Upper lobe of right lung (tissue), 1 donor: ENCODE measurements around the gene PPP1R12A. TPM values are rescaled to one million over a fixed set of nuclear protein-coding genes. Genes with fewer than 3 reads are reported as not detected.
"Not testable (repeated sequence)": the region's sequence is repeated elsewhere in the genome, so short reads cannot be mapped to it uniquely, and the experiment has no call there.

Experiments
- ATAC-seq: fragments of 200-7000 bp; cut with Tn5 transposase; one replicate; pipeline ENCODE4 v1.9.1; 2020; ENCODE audit warnings: mild to moderate bottlenecking, moderate library complexity
- DNase-seq: peaks from one replicate; pipeline ENCODE4 v3.0.0-alpha.2; 2020
- H3K27ac ChIP-seq: fragments of 200-600 bp; one replicate; pipeline ENCODE4 v1.8.0; 2022
- H3K27me3 ChIP-seq: fragments of 200-600 bp; one replicate; pipeline ENCODE4 v1.8.0; 2022; ENCODE audit warnings: mild to moderate bottlenecking
- H3K36me3 ChIP-seq: fragments of 200-600 bp; one replicate; pipeline ENCODE4 v1.8.0; 2022
- H3K4me1 ChIP-seq: fragments of 200-600 bp; one replicate; pipeline ENCODE4 v1.8.0; 2022
- H3K4me3 ChIP-seq: fragments of 200-600 bp; one replicate; pipeline ENCODE4 v1.8.0; 2022; ENCODE audit warnings: mild to moderate bottlenecking
- H3K9me3 ChIP-seq: fragments of 200-600 bp; one replicate; pipeline ENCODE4 v1.8.0; 2022
- intact Hi-C: fragments of 100-400 bp; cut with DNase I; formaldehyde crosslinking; loops from one replicate; pipeline ENCODE4 v1.11.0; 2022
- total RNA-seq: library from RNA; stranded (reverse); fragmentation: NEBNext Ultra II Directional; extraction: Animal tissue kit (Norgen Biotek cat#: 25700); gene quantifications from one replicate; pipeline ENCODE4 v1.2.1, GENCODE V29; 2021
- TF ChIP-seq, protein P1 (sequence below): fragments of 200-600 bp; IDR thresholded peaks from one replicate; pipeline ENCODE4 v1.8.0; 2022; ENCODE audit warnings: antibody characterized with exemption
- donor health status: DM: no; HTN: yes; CAD: no; lungs with severe emphysema.

Gene PPP1R12A
- total RNA-seq, 1 donor from 2014 or later: 80.4 TPM

DNA sequence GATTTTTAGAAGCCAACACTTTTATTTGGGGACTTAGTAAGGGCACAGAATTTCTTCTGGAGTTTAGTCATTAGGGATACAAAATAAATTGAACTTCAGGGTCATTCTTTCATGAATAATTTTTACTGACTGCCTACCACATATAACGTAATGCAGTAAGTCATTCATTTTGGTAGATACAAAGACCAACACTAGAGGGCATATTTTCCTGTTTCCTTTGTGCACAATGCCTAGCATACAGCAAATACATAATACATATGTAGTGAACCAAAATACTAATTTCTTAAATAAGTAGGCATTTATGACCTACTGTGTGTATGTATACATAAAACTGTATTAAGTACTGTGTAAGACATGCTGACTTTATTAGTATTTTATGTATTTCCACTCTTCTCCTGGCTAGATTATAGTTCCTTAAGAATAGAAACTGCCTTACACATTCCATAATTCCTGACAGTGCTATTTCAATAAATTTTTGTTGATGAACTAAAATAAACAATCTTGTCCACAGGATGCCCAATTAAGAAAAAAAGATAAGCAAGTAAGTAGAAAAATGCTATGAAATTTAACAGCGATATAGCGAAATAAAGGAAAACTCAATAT is 47.9 kb downstream of the PPP1R12A start:
- TF ChIP-seq, protein P1, sequence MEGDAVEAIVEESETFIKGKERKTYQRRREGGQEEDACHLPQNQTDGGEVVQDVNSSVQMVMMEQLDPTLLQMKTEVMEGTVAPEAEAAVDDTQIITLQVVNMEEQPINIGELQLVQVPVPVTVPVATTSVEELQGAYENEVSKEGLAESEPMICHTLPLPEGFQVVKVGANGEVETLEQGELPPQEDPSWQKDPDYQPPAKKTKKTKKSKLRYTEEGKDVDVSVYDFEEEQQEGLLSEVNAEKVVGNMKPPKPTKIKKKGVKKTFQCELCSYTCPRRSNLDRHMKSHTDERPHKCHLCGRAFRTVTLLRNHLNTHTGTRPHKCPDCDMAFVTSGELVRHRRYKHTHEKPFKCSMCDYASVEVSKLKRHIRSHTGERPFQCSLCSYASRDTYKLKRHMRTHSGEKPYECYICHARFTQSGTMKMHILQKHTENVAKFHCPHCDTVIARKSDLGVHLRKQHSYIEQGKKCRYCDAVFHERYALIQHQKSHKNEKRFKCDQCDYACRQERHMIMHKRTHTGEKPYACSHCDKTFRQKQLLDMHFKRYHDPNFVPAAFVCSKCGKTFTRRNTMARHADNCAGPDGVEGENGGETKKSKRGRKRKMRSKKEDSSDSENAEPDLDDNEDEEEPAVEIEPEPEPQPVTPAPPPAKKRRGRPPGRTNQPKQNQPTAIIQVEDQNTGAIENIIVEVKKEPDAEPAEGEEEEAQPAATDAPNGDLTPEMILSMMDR: peak; percentile 58
- Histone ChIP-seq H3K4me3 (no peak overlapping the region), H3K9me3 (no peaks in the 10 kb centered on the region), H3K4me1 (peaks cover 40% of the 10 kb centered on the region), H3K36me3 (no peaks in the 10 kb centered on the region), H3K27me3 (no peaks in the 10 kb centered on the region), H3K27ac (no peak overlapping the region)
- intact Hi-C loops: no loop called here
- DNase-seq: no peak
- ATAC-seq: peak; percentile 83

DNA sequence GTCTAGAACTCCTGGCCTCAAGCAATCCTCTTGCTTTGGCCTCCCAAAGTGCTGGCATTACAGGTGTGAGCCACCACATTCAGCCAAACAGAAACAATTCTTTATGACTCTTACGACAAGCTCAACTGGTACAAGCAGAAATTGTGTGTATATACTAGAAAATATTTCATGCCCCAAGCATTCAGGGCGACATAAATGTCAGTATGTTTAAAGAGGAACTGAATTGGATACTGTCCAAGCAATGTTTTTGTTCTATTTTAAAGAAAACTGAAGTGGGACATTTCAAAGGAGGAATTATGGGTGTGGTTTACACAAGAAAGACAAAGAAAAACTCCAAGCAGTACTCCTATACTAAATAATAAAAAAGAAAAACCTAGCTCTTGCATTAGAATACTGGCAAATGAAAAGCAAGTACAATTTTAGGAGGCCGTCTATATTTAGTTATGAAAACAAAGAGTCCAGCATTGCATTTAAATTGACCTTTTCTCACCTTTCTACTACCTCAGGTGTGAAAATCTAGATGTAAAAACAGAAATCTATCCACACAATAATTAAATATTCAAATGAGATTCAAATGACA is 48.9 kb downstream of the PPP1R12A start:
- H3K4me1 ChIP-seq: peaks cover 40% of the 10 kb centered on the region
- intact Hi-C loops: no loop called here
- ATAC-seq: no peak

DNA sequence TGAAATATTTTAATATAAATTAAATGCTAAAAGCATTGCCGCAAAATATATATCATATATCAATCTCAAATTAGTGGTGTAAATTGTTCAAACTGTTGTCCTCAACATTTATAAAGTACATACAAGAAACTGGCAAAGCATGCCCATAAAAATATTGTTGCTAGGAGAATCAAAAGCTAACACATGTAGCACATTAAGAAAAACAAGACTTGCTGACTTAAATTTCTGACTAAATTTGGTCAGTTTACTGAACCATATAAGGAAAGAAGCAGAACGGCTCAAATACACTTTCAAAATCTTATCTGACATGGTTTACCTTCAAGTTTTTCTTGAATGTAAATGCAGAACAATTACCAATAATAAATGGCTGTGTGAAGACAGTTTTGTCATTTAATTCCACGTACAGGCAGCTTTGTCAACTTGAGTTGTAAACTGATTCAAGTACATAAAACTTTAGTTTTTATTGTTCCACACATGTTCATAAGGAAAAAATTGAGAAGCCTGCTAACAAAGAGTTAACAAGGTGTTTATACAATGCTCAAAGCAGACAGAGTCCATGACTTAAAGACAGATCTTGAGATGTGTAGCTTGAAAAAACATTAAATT is 50.4 kb downstream of the PPP1R12A start:
- Histone ChIP-seq H3K27me3 (no peaks in the 10 kb centered on the region), H3K36me3 (no peaks in the 10 kb centered on the region), H3K4me1 (peaks cover 38% of the 10 kb centered on the region), H3K9me3 (no peaks in the 10 kb centered on the region), H3K4me3 (no peak overlapping the region), H3K27ac (no peak overlapping the region)
- TF ChIP-seq, protein P1: no peak
- no peak for ATAC-seq
- DNase-seq: no peak
- intact Hi-C loops: no loop called here

More for the DNA sequence above, 48.9 kb downstream of the PPP1R12A start:
- H3K9me3 ChIP-seq: no peaks in the 10 kb centered on the region
- no peak for DNase-seq
- H3K36me3 ChIP-seq: no peaks in the 10 kb centered on the region
- H3K4me3 ChIP-seq: no peak overlapping the region
- no peaks in the 10 kb centered on the region for H3K27me3 ChIP-seq
- H3K27ac ChIP-seq: no peak overlapping the region
- TF ChIP-seq, protein P1: no peak

GRCh38 chr12:79883216-79883615 is 51.7 kb downstream of the PPP1R12A start:
- DNase-seq: no peak
- H3K27me3 ChIP-seq: no peaks in the 10 kb centered on the region
- no peak overlapping the region for H3K27ac ChIP-seq
- H3K4me3 ChIP-seq: no peak overlapping the region
- no peaks in the 10 kb centered on the region for H3K36me3 ChIP-seq
- H3K9me3 ChIP-seq: no peaks in the 10 kb centered on the region
- intact Hi-C loops: no loop called here
- TF ChIP-seq, protein P1: no peak
- no peak for ATAC-seq
- H3K4me1 ChIP-seq: peaks cover 32% of the 10 kb centered on the region

DNA sequence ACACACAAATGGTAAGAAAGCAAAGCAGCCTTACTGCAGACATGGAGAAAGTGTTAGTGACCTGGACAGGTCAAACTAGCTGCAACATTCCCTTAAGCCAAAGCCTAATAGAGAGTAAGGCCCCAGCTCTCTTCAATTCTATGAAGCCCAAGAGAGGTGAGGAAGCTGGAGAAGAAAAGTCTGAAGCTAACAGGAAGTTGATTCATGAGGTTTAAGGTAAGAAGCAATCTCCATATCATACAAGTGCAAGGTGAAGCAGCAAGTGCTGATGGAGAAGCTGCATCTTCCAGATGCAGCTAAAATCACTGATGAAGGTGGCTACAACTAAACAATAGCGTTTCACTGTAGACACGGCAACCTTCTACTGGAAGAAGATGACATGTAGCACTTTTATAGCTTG is 53.5 kb downstream of the PPP1R12A start:
- DNase-seq (no peak), ATAC-seq (no peak)
- Histone ChIP-seq H3K27me3 (no peaks in the 10 kb centered on the region), H3K9me3 (no peaks in the 10 kb centered on the region), H3K4me3 (no peak overlapping the region), H3K27ac (no peak overlapping the region), H3K36me3 (no peaks in the 10 kb centered on the region), H3K4me1 (peaks cover 20% of the 10 kb centered on the region)
- intact Hi-C loops: no loop called here
- TF ChIP-seq, protein P1: no peak

DNA sequence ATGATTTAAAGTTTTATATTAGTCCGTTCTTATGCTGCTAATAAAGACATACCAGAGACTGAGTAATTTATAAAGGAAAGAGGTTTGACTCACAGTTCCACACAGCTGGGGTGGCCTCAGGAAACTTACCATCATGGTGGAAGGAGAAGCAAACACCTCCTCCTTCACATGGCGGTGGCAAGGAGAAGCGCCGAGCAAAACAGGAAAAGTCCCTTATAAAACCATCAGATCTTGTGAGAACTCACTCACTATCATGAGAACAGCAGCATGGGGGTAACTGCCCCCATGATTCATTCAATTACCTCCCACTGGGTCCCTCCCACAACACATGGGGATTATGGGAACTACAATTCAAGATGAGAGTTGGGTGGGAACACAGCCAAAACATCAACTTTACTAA is 56.4 kb downstream of the PPP1R12A start:
- H3K4me3 ChIP-seq, H3K27me3 ChIP-seq, H3K9me3 ChIP-seq, H3K27ac ChIP-seq, H3K36me3 ChIP-seq, DNase-seq, intact Hi-C loops, ATAC-seq: not testable (repeated sequence)
- peaks cover 11% of the 10 kb centered on the region for H3K4me1 ChIP-seq
